ENCODE results near the gene KRT222.

The KRT222 gene

GRCh38 chr17:40658396-40658795, 6.6 kb downstream of the KRT222 start:
- DNase-seq (ENCODE audit: low read depth in 2 of 2): no peak

GRCh38 chr17:40651939-40652338, 13.0 kb downstream of the KRT222 start:
- DNase-seq (ENCODE audit: low read depth in 2 of 2): no peak

- DNase-seq (ENCODE audit: low read depth in 2 of 2): no peak
Measured at GRCh38 chr17:40648384-40648968, 16.5 kb downstream of the KRT222 start.

- peak; percentile 37 to 55 for DNase-seq (ENCODE audit: low read depth in 2 of 2)
Measured at GRCh38 chr17:40647624-40648383, 17.2 kb downstream of the KRT222 start, which contains the start of gene SMARCE1. Gene SMARCE1, minus strand, starts transcription at chr17:40647818. Its CDS starts 2,016 bp downstream, at chr17:40645802.

GRCh38 chr17:40646791-40647623, 18.0 kb downstream of the KRT222 start:
- DNase-seq (ENCODE audit: low read depth in 2 of 2): peak in 1 of 2 experiments; percentile 26

GRCh38 chr17:40645943-40646342, 19.0 kb downstream of the KRT222 start:
- DNase-seq (ENCODE audit: low read depth in 2 of 2): no peak

GRCh38 chr17:40645291-40645690, 19.7 kb downstream of the KRT222 start:
- DNase-seq (ENCODE audit: low read depth in 2 of 2): no peak

GRCh38 chr17:40637931-40638330, 27.0 kb downstream of the KRT222 start:
- no peak for DNase-seq (ENCODE audit: low read depth in 2 of 2)

- no peak for DNase-seq (ENCODE audit: low read depth in 2 of 2)
Measured at GRCh38 chr17:40633871-40634270, 31.1 kb downstream of the KRT222 start.

GRCh38 chr17:40632216-40632615, 32.8 kb downstream of the KRT222 start:
- DNase-seq (ENCODE audit: low read depth in 2 of 2): no peak

GRCh38 chr17:40629842-40630241, 35.1 kb downstream of the KRT222 start:
- DNase-seq (ENCODE audit: low read depth in 2 of 2): no peak

- DNase-seq (ENCODE audit: low read depth in 2 of 2): no peak
Measured at GRCh38 chr17:40625311-40625710, 39.7 kb downstream of the KRT222 start.

GRCh38 chr17:40623419-40624210, 41.4 kb downstream of the KRT222 start:
- DNase-seq (ENCODE audit: low read depth in 2 of 2): no peak

GRCh38 chr17:40622509-40622928, 42.5 kb downstream of the KRT222 start:
- no peak for DNase-seq (ENCODE audit: low read depth in 2 of 2)

- no peak for DNase-seq (ENCODE audit: low read depth in 2 of 2)
Measured at GRCh38 chr17:40621578-40621977, 43.4 kb downstream of the KRT222 start.

GRCh38 chr17:40621019-40621418, 44.0 kb downstream of the KRT222 start:
- DNase-seq (ENCODE audit: low read depth in 2 of 2): no peak

GRCh38 chr17:40618754-40619625, 46.0 kb downstream of the KRT222 start:
- DNase-seq (ENCODE audit: low read depth in 2 of 2): no peak

- no peak for DNase-seq (ENCODE audit: low read depth in 2 of 2)
Measured at GRCh38 chr17:40617678-40618240, 47.2 kb downstream of the KRT222 start.

GRCh38 chr17:40616592-40616991, 48.4 kb downstream of the KRT222 start:
- DNase-seq (ENCODE audit: low read depth in 2 of 2): no peak

GRCh38 chr17:40615841-40616476, 49.0 kb downstream of the KRT222 start:
- no peak for DNase-seq (ENCODE audit: low read depth in 2 of 2)
